ENCODE measurements around the gene ERMP1.

Gene ERMP1

DNA sequence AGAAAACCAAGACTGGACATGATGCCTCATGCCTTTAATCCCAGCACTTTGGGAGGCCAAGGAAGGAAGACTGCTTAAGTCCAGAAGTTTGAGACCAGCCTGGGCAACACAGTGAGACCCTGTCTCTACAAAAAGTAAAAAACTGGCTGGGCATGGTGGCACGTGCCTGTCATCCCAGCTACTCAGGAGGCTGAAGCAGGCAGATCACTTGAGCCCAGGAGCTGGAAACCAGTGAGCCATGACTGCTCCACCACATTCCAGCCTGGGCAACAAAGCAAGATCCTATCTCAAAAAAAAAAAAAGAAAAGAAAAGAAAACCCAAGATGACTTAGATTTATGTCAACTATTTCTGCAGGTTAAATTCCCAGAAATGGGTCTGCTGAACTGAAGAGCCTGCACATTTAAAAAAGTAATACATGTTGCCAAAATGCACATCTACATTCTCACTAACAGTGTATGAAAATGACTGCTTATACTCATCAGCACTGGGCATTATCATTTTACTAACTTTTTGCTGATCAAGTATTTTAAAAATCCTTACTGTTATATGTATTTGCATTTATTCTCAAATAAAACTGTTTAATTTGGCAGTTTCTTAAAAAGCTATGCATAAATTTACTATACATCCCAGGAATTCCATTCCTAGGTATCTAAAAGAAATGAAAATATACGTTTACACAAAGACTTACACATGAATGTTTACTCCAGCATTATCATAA, 14.3 kb downstream of the ERMP1 start:
- H3K4me3 ChIP-seq (ENCODE audit: low read depth, low read length) = no peak overlapping the region
- no peaks in the 10 kb centered on the region for H3K27me3 ChIP-seq (ENCODE audit: control insufficient read depth, insufficient read depth, low read length)
- peaks cover 2% of the 10 kb centered on the region for H3K36me3 ChIP-seq (ENCODE audit: control insufficient read depth, insufficient read depth, low read length)

DNA sequence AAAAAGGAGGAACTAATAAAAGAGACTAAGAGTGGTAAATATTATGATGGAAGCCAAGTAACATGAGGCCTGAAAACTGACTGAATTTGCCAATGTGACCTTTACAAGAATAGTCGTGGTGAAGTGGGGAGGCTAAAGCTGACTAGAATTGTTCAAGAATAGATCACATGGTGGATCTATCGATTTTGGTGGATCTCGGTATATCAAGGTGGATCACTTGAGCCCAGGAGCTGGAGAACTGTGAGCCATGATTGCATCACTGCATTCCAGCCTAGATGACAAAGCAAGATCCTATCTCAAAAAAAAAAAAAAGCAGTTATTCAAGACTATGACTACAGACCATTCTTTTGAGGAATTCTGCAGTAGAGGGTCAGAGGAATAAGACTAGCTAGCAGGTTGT, 15.1 kb downstream of the ERMP1 start:
- Histone ChIP-seq H3K36me3 (ENCODE audit: control insufficient read depth, insufficient read depth, low read length) (peaks cover 2% of the 10 kb centered on the region), H3K27ac (peak overlapping the region; percentile 76), H3K9ac (no peak overlapping the region), H3K4me1 (peaks cover 7% of the 10 kb centered on the region), H3K4me3 (ENCODE audit: low read depth, low read length) (peak overlapping the region; percentile 4), H3K4me2 (ENCODE audit: low read length) (peak overlapping the region; percentile 43), H3K79me2 (no peaks in the 10 kb centered on the region), H3K27me3 (ENCODE audit: control insufficient read depth, insufficient read depth, low read length) (no peaks in the 10 kb centered on the region), H3K9me3 (ENCODE audit: control insufficient read depth, low read length) (no peaks in the 10 kb centered on the region), H2AFZ (no peak overlapping the region)
- TF ChIP-seq, protein P1, sequence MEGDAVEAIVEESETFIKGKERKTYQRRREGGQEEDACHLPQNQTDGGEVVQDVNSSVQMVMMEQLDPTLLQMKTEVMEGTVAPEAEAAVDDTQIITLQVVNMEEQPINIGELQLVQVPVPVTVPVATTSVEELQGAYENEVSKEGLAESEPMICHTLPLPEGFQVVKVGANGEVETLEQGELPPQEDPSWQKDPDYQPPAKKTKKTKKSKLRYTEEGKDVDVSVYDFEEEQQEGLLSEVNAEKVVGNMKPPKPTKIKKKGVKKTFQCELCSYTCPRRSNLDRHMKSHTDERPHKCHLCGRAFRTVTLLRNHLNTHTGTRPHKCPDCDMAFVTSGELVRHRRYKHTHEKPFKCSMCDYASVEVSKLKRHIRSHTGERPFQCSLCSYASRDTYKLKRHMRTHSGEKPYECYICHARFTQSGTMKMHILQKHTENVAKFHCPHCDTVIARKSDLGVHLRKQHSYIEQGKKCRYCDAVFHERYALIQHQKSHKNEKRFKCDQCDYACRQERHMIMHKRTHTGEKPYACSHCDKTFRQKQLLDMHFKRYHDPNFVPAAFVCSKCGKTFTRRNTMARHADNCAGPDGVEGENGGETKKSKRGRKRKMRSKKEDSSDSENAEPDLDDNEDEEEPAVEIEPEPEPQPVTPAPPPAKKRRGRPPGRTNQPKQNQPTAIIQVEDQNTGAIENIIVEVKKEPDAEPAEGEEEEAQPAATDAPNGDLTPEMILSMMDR (IDR thresholded peaks at IDR 0.05) = no peak

More for the DNA sequence above, 14.3 kb downstream of the ERMP1 start:
- TF ChIP-seq, protein P1 (IDR thresholded peaks at IDR 0.05) = no peak
- Histone ChIP-seq H3K79me2 (no peaks in the 10 kb centered on the region), H3K4me2 (ENCODE audit: low read length) (peak overlapping the region; percentile 43), H3K4me1 (peaks cover 7% of the 10 kb centered on the region), H3K9ac (no peak overlapping the region), H3K27ac (peak overlapping the region; percentile 76), H2AFZ (no peak overlapping the region), H3K9me3 (ENCODE audit: control insufficient read depth, low read length) (no peaks in the 10 kb centered on the region)

DNA sequence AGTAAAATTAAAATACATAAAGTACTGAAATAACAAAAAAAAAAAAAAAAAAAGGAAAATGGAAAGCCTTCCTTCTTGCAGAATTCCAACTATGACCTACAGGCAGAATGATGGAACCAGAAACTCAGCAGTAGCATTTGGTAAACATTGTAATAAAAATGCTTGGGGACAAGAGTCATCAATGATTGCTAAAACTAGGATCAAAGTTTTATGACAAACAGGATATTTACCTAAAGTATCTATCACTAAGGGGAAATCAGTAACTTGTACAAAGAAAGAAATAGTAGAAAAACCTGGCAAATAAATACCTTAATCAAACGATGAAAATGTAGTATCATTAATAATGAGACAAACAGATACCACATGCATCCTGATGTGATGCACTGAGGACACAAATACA, 17.5 kb downstream of the ERMP1 start:
- Histone ChIP-seq H2AFZ (no peak overlapping the region), H3K9ac (no peak overlapping the region), H3K4me3 (ENCODE audit: low read depth, low read length) (no peak overlapping the region), H3K9me3 (ENCODE audit: control insufficient read depth, low read length) (no peaks in the 10 kb centered on the region), H3K4me2 (ENCODE audit: low read length) (no peak overlapping the region), H3K36me3 (ENCODE audit: control insufficient read depth, insufficient read depth, low read length) (peaks cover 2% of the 10 kb centered on the region), H3K27me3 (ENCODE audit: control insufficient read depth, insufficient read depth, low read length) (no peaks in the 10 kb centered on the region), H3K79me2 (no peaks in the 10 kb centered on the region), H3K4me1 (peaks cover 7% of the 10 kb centered on the region), H3K27ac (no peak overlapping the region)
- TF ChIP-seq, protein P1 (IDR thresholded peaks at IDR 0.05) = no peak

DNA sequence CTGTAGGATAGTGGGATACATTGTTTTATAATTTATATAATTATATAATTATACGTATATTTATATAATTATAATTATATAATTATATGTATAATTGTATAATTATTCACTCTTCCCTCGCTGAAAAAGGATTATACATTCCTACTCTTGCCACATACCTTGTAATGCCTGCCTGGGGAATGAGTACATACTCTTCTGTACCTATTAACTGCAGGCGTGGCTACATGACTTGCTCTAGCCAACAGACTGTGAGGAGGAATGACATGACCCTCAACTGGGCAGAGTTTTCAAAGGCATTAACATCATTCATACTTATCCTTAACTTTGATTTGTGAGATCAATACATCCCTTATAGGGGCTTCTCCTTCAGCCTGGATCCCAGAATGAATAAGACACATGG, 19.1 kb downstream of the ERMP1 start:
- Histone ChIP-seq H3K9me3 (ENCODE audit: control insufficient read depth, low read length) (no peaks in the 10 kb centered on the region), H3K4me3 (ENCODE audit: low read depth, low read length) (no peak overlapping the region), H3K36me3 (ENCODE audit: control insufficient read depth, insufficient read depth, low read length) (peaks cover 2% of the 10 kb centered on the region), H3K9ac (no peak overlapping the region), H3K27ac (no peak overlapping the region), H3K27me3 (ENCODE audit: control insufficient read depth, insufficient read depth, low read length) (no peaks in the 10 kb centered on the region), H3K79me2 (no peaks in the 10 kb centered on the region), H3K4me2 (ENCODE audit: low read length) (no peak overlapping the region), H3K4me1 (peaks cover 7% of the 10 kb centered on the region), H2AFZ (no peak overlapping the region)
- TF ChIP-seq, protein P1 (IDR thresholded peaks at IDR 0.05) = no peak

DNA sequence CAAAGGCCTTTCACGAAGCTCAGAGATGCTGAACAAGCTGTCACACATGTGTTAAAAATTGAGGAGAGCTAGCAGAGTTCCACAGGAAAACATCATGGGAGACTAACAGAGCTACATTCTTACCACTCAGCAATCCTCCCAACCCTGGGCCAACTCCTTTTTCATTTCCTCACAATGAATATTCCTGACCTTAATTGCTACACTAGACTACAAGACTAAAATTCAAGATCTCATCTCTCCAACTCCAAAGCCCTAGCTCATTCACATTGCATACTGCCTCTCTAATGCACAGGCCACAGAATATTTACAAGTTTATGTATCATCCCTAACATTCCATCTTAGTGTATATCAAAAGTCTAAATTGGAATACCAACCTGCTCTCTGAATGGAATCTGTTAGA, 21.2 kb downstream of the ERMP1 start:
- no peak overlapping the region for H3K4me2 ChIP-seq (ENCODE audit: low read length)
- no peaks in the 10 kb centered on the region for H3K27me3 ChIP-seq (ENCODE audit: control insufficient read depth, insufficient read depth, low read length)
- no peaks in the 10 kb centered on the region for H3K36me3 ChIP-seq (ENCODE audit: control insufficient read depth, insufficient read depth, low read length)
- H3K9ac ChIP-seq = no peak overlapping the region
- no peaks in the 10 kb centered on the region for H3K9me3 ChIP-seq (ENCODE audit: control insufficient read depth, low read length)
- TF ChIP-seq, protein P1 (IDR thresholded peaks at IDR 0.05) = no peak
- H3K27ac ChIP-seq = no peak overlapping the region
- H2AFZ ChIP-seq = no peak overlapping the region
- no peaks in the 10 kb centered on the region for H3K79me2 ChIP-seq
- no peak overlapping the region for H3K4me3 ChIP-seq (ENCODE audit: low read depth, low read length)
- peaks cover 2% of the 10 kb centered on the region for H3K4me1 ChIP-seq

Measured in parathyroid adenoma (tissue), 2 donors.